Stimulated activated CD8-positive, alpha-beta memory T cell treated with anti-CD3 and anti-CD28 coated beads, Interleukin-12 subunit alpha, Interleukin-12 subunit beta, amount 100 ng/mL, for 24 hours (primary cell): ENCODE results near the gene FJX1.
"Not testable (repeated sequence)": the region's sequence is repeated elsewhere in the genome, so short reads cannot be mapped to it uniquely, and the experiment has no call there.

Source experiments
- DNase-seq: peaks from one replicate; pipeline ENCODE4 v3.0.0-alpha.2; 2020; ENCODE audit errors: extremely low read depth

FJX1 gene

DNA sequence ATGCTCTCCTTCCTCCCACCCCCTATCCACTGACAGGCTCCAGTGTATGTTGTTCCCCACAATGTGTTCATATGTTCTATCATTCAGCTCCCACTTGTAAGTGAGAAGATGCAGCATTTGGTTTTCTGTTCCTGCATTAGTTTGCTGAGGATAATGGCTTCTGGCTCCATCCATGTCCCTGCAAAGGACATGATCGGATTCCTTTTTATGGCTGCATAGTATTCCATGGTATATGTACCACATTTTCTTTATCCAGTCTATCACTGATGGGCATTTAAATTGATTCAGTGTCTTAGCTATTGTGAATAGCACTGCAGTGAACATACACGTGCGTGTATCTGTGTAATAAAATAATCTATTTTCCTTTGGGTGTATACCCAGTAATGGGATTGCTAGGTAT lies 50.1 kb downstream of the FJX1 start:
- not testable (repeated sequence) for DNase-seq
